Measurements from ENCODE around the gene PVRIG. TPM values are rescaled to one million over a fixed set of nuclear protein-coding genes. Genes with fewer than 3 reads are reported as not detected.
"Not testable (repeated sequence)": the region's sequence is repeated elsewhere in the genome, so short reads cannot be mapped to it uniquely, and the experiment has no call there.

The PVRIG gene
- total RNA-seq, 1 donor from 2014 or later, result not detected

DNA sequence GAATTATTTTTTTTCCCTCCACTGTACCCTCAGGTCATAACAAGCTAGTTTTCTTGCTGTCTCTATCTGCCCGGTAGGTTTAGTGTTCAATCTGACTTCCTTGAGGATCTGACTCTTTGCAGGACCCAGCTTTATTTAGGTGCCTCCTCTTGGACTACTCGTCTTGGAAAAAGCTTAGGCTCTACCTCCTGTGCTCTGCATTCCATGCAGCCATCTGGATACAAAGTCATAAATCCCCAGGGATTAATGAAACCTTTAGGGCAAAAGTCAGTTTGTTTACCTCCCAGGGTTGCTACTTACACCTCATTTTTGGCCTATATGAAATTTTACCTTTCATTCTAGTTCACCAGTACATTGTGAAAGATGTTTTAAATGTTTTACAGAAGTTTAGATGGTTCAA lies 34.0 kb upstream of the PVRIG start:
- no peaks in the 10 kb centered on the region for H3K9me3 Mint-ChIP-seq
- H3K4me1 Mint-ChIP-seq, result peaks cover 3% of the 10 kb centered on the region
- no peak overlapping the region for H3K27ac Mint-ChIP-seq
- H3K36me3 Mint-ChIP-seq, result no peaks in the 10 kb centered on the region
- H3K27me3 Mint-ChIP-seq (ENCODE audit: low read depth), result peaks cover 17% of the 10 kb centered on the region
- DNase-seq (ENCODE audit: low spot score in 2 of 2, unreplicated experiment in 2 of 2), result no peak
- TF ChIP-seq, protein P1, sequence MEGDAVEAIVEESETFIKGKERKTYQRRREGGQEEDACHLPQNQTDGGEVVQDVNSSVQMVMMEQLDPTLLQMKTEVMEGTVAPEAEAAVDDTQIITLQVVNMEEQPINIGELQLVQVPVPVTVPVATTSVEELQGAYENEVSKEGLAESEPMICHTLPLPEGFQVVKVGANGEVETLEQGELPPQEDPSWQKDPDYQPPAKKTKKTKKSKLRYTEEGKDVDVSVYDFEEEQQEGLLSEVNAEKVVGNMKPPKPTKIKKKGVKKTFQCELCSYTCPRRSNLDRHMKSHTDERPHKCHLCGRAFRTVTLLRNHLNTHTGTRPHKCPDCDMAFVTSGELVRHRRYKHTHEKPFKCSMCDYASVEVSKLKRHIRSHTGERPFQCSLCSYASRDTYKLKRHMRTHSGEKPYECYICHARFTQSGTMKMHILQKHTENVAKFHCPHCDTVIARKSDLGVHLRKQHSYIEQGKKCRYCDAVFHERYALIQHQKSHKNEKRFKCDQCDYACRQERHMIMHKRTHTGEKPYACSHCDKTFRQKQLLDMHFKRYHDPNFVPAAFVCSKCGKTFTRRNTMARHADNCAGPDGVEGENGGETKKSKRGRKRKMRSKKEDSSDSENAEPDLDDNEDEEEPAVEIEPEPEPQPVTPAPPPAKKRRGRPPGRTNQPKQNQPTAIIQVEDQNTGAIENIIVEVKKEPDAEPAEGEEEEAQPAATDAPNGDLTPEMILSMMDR (IDR thresholded peaks at IDR 0.05; ENCODE audit: unreplicated experiment), result no peak
- no peak overlapping the region for H3K4me3 Mint-ChIP-seq

DNA sequence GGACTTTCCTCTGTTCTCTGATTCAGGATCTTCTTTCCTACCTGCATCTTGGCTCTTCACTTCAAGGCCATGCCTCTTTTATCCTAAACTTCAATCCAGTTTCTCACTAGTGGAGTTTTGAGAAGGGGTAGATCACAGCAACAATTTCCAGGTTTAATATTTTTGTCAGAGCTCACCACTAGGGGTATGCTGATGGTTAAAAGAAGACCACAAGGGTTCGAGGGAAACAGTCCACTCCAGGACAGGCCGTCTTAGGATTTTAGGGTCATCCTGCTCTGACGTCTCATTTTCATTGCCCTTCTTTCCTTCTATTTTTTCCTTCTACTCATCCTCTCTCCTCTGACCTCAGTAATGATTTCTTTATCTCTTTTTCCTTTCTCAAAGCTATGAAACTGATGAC lies 30.7 kb upstream of the PVRIG start:
- no peak for DNase-seq (ENCODE audit: low spot score in 2 of 2, unreplicated experiment in 2 of 2)
- no peak overlapping the region for H3K4me3 Mint-ChIP-seq
- H3K27me3 Mint-ChIP-seq (ENCODE audit: low read depth), result no peaks in the 10 kb centered on the region
- no peaks in the 10 kb centered on the region for H3K36me3 Mint-ChIP-seq
- no peak overlapping the region for H3K27ac Mint-ChIP-seq
- peaks cover 3% of the 10 kb centered on the region for H3K4me1 Mint-ChIP-seq
- TF ChIP-seq, protein P1 (IDR thresholded peaks at IDR 0.05; ENCODE audit: unreplicated experiment), result peak; percentile 25
- no peaks in the 10 kb centered on the region for H3K9me3 Mint-ChIP-seq

DNA sequence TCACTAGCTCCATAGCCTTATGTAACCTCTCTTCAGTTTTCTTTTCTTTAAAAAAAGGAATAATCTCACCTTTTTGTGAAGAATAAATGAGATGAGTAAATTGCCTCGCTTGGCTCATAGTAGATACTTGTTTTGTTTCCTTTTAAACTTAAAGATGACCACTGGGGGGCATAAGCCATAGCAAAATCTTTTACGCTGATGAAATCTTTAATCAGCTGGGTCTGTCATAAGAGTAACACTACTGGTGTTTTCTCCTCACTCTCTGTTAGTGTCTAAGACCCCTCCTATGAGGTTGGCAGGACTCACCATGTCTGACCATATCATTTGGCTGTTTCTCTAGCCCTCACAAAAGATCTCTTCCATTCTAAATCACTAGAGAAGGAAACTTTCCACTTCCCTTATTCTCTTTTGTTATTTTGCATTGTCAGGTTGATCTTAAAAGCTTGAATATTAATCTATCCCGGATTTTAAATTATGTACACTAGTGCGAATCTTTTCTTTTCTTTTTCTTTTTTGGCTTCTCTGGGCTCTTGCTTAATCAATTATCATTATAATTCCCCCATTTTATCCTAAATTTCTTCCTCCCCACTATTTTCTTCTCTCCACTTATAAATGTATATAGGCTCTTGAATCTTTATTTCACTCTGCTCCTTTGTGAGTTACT lies 29.6 kb upstream of the PVRIG start:
- Mint-ChIP-seq H3K27ac (no peak overlapping the region), H3K36me3 (no peaks in the 10 kb centered on the region), H3K9me3 (no peaks in the 10 kb centered on the region), H3K27me3 (ENCODE audit: low read depth) (no peaks in the 10 kb centered on the region), H3K4me3 (no peak overlapping the region), H3K4me1 (peaks cover 3% of the 10 kb centered on the region)
- TF ChIP-seq, protein P1 (IDR thresholded peaks at IDR 0.05; ENCODE audit: unreplicated experiment), result no peak
- no peak for DNase-seq (ENCODE audit: low spot score in 2 of 2, unreplicated experiment in 2 of 2)

DNA sequence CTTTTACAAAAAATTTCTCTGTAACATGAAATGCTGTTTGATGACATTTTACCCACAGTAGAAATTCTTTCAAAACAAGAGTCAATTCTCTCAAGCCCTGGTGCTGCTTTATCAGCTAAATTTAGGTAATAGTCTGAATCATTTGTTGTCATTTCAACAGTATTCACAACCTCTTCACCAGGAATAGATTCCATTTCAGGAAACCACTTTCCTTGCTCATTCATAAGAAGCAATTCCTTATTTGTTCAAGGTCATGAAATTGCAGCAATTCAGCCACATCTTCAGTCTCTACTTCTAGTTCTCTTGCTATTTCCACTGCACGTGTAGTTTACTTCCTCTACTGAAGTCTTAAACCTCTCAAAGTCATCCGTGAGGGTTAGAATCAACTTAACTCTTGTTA lies 28.0 kb upstream of the PVRIG start:
- Mint-ChIP-seq H3K4me1 (no peaks in the 10 kb centered on the region), H3K27me3 (ENCODE audit: low read depth) (no peaks in the 10 kb centered on the region), H3K9me3 (no peaks in the 10 kb centered on the region), H3K4me3 (no peak overlapping the region), H3K27ac (no peak overlapping the region), H3K36me3 (no peaks in the 10 kb centered on the region)
- TF ChIP-seq, protein P1 (IDR thresholded peaks at IDR 0.05; ENCODE audit: unreplicated experiment), result no peak
- no peak for DNase-seq (ENCODE audit: low spot score in 2 of 2, unreplicated experiment in 2 of 2)

DNA sequence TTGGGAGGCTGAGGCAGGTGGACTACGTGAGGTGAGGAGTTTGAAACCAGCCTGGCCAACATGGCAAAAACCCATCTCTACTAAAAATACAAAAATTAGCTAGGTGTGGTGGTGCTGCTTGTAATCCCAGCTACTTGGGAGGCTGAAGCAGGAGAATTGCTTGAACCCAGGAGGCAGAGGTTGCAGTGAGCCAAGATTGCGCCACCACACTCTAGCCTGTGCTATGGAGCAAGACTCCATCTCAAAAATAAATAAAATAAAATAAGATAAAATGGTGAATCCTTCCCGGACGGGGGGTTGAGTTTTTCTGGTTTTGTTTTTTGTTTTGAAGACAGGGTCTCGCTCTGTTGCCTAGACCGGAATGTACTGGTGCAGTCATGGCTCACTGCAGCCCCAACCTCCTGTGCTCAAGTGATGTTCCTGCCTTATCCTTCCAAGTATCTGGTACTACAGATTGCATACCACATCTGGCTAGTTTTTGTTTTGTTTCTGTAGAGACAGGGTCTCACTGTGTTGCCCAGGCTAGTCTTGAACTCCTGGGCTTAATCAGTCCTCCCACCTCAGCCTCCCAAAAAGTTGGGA lies 27.4 kb upstream of the PVRIG start:
- H3K27me3 Mint-ChIP-seq (ENCODE audit: low read depth); H3K9me3 Mint-ChIP-seq; H3K27ac Mint-ChIP-seq; H3K4me3 Mint-ChIP-seq; DNase-seq (ENCODE audit: low spot score in 2 of 2, unreplicated experiment in 2 of 2); H3K4me1 Mint-ChIP-seq; H3K36me3 Mint-ChIP-seq: not testable (repeated sequence)

DNA sequence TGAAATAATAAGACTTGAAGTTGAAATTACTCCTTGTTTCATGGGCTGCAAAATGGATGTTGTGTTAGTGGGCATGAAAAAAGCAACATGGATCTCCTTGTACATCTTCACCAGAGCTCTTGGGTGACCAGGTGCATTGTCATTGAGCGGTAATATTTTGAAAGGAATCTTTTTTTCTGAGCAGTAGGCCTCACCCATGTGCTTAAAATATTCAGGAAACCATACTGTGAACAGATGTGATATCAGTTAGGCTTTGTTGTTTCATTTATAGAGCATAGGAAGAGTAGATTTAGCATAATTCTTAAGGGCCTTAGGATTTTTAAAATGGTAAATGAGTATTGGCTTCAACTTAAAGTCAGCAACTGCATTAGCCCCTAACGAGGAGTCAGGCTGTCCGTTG lies 26.8 kb upstream of the PVRIG start:
- Mint-ChIP-seq H3K36me3 (no peaks in the 10 kb centered on the region), H3K9me3 (no peaks in the 10 kb centered on the region), H3K4me3 (no peak overlapping the region), H3K27me3 (ENCODE audit: low read depth) (peaks cover 5% of the 10 kb centered on the region), H3K27ac (no peak overlapping the region), H3K4me1 (no peaks in the 10 kb centered on the region)
- DNase-seq (ENCODE audit: low spot score in 2 of 2, unreplicated experiment in 2 of 2), result no peak
- TF ChIP-seq, protein P1 (IDR thresholded peaks at IDR 0.05; ENCODE audit: unreplicated experiment), result no peak

Measured in mesothelial cell of epicardium (in vitro differentiated cells).